SU-DHL-6 (cell line): ENCODE results near the gene WDR72.
"Not testable (repeated sequence)": the region's sequence is repeated elsewhere in the genome, so short reads cannot be mapped to it uniquely, and the experiment has no call there.

Source experiments
- H2AFZ ChIP-seq: fragments of 200-600 bp; sonication (generic); 2 replicates; pipeline ENCODE4 v1.6.1; 2014; ENCODE audit warnings: low read depth, mild to moderate bottlenecking, moderate library complexity, mixed read lengths, antibody characterized with exemption, low read length; ENCODE audit not compliant: severe bottlenecking
- H3F3A ChIP-seq: fragments of 200-600 bp; shearing (Covaris generic); 2 replicates; pipeline ENCODE4 v1.6.0; 2016; ENCODE audit warnings: antibody characterized with exemption, mild to moderate bottlenecking; ENCODE audit not compliant: insufficient read depth
- H3K27ac ChIP-seq: fragments of 200-600 bp; sonication (generic); 2 replicates; pipeline ENCODE4 v1.5.1; 2016; ENCODE audit warnings: low read depth, mild to moderate bottlenecking, low read length, moderate library complexity, mixed read lengths
- H3K27me3 ChIP-seq: fragments of 200-600 bp; sonication (generic), shearing (Covaris generic); 2 replicates; pipeline ENCODE4 v1.6.0; 2014; ENCODE audit warnings: mild to moderate bottlenecking, low read length
- H3K36me3 ChIP-seq: fragments of 200-600 bp; sonication (generic); 2 replicates; pipeline ENCODE4 v1.6.1; 2014; ENCODE audit warnings: mild to moderate bottlenecking, low read length, mixed read lengths
- H3K4me2 ChIP-seq: fragments of 300-600, 200-600 bp; shearing (Covaris generic), sonication (generic); 2 replicates; pipeline ENCODE4 v1.6.0; 2014; ENCODE audit warnings: low read length, low read depth, mild to moderate bottlenecking; ENCODE audit not compliant: poor library complexity, severe bottlenecking
- H3K4me3 ChIP-seq: fragments of 200-600 bp; sonication (generic); 2 replicates; pipeline ENCODE4 v1.5.1; 2014; ENCODE audit warnings: antibody characterized with exemption, low read length, mild to moderate bottlenecking, mixed read lengths; ENCODE audit not compliant: insufficient read depth, poor library complexity, severe bottlenecking
- H3K79me2 ChIP-seq: fragments of 200-600 bp; sonication (generic); 2 replicates; pipeline ENCODE4 v1.6.1; 2014; ENCODE audit warnings: mild to moderate bottlenecking, low read length, moderate library complexity; ENCODE audit not compliant: insufficient read depth
- H3K9ac ChIP-seq: fragments of 200-600 bp; sonication (generic); 2 replicates; pipeline ENCODE4 v1.7.0; 2014; ENCODE audit warnings: mild to moderate bottlenecking, low read length
- H3K9me2 ChIP-seq: fragments of 200-600 bp; sonication (generic); replicated peaks from 2 replicates; pipeline ENCODE4 v1.6.1; 2014; ENCODE audit warnings: low read length; ENCODE audit not compliant: insufficient read depth
- H3K9me3 ChIP-seq: fragments of 200-600 bp; sonication (generic); 2 replicates; pipeline ENCODE4 v1.6.1; 2014; ENCODE audit warnings: low read length, mixed read lengths; ENCODE audit not compliant: insufficient read depth
- H4K20me1 ChIP-seq: fragments of 200-600 bp; sonication (generic); 2 replicates; pipeline ENCODE4 v1.6.1; 2014; ENCODE audit warnings: low read depth, mild to moderate bottlenecking, antibody characterized with exemption, low read length, moderate library complexity, mixed read lengths
- EZH2phosphoT487 ChIP-seq: fragments of 200-600 bp; sonication (generic), shearing (Covaris generic); conservative IDR thresholded peaks from 2 replicates; pipeline ENCODE4 v1.6.1; 2018; ENCODE audit warnings: mild to moderate bottlenecking, antibody characterized with exemption, low read length, moderate library complexity, mixed read lengths
- TF ChIP-seq, protein P1 (sequence below): fragments of 200-600 bp; sonication (generic); IDR thresholded peaks from one replicate; pipeline ENCODE4 v1.5.1; 2017; ENCODE audit warnings: antibody characterized with exemption, mild to moderate bottlenecking, low read length, moderate library complexity; ENCODE audit not compliant: insufficient read depth, poor library complexity, severe bottlenecking

Gene WDR72

DNA sequence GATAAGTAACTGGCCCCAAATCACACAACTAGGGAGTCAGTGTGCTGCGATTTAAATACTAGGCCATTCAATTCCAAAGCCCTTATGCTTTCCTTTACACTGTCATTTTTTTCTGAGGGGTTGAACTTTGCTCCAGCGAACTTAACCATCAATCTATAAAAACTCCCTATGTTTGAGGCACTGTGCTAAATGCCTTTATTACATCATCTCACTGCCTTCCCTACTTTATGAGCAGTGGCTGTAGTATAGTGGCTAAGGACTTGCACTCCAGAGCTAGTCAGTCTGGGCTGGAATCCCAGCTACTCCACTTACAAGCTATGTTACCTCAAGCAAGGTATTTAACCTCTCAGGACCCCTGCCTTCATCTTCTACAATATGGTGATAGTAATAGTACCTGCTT lies 26.9 kb upstream of the WDR72 start:
- no peaks in the 10 kb centered on the region for H3K27me3 ChIP-seq
- H3F3A ChIP-seq: no peaks in the 10 kb centered on the region
- no peaks in the 10 kb centered on the region for H4K20me1 ChIP-seq
- no peaks in the 10 kb centered on the region for H3K79me2 ChIP-seq
- no peaks in the 10 kb centered on the region for H3K9me3 ChIP-seq
- TF ChIP-seq, protein P1, sequence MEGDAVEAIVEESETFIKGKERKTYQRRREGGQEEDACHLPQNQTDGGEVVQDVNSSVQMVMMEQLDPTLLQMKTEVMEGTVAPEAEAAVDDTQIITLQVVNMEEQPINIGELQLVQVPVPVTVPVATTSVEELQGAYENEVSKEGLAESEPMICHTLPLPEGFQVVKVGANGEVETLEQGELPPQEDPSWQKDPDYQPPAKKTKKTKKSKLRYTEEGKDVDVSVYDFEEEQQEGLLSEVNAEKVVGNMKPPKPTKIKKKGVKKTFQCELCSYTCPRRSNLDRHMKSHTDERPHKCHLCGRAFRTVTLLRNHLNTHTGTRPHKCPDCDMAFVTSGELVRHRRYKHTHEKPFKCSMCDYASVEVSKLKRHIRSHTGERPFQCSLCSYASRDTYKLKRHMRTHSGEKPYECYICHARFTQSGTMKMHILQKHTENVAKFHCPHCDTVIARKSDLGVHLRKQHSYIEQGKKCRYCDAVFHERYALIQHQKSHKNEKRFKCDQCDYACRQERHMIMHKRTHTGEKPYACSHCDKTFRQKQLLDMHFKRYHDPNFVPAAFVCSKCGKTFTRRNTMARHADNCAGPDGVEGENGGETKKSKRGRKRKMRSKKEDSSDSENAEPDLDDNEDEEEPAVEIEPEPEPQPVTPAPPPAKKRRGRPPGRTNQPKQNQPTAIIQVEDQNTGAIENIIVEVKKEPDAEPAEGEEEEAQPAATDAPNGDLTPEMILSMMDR: no peak
- no peak for TF ChIP-seq EZH2phosphoT487
- H2AFZ ChIP-seq: no peak overlapping the region
- H3K4me3 ChIP-seq: no peak overlapping the region
- no peak overlapping the region for H3K27ac ChIP-seq
- H3K36me3 ChIP-seq: no peaks in the 10 kb centered on the region
- H3K9ac ChIP-seq: no peak overlapping the region
- no peak overlapping the region for H3K4me2 ChIP-seq
- H3K9me2 ChIP-seq: no peaks in the 10 kb centered on the region

- H3F3A ChIP-seq: not testable (repeated sequence)
Measured at GRCh38 chr15:53785241-53785640, 25.8 kb upstream of the WDR72 start.

GRCh38 chr15:53762916-53763315 lies 3.5 kb upstream of the WDR72 start:
- H3K79me2 ChIP-seq: no peaks in the 10 kb centered on the region
- no peak for TF ChIP-seq EZH2phosphoT487
- TF ChIP-seq, protein P1: no peak
- no peaks in the 10 kb centered on the region for H3K27me3 ChIP-seq
- H3K36me3 ChIP-seq: no peaks in the 10 kb centered on the region
- no peak overlapping the region for H3K9ac ChIP-seq
- H3K27ac ChIP-seq: no peak overlapping the region
- H2AFZ ChIP-seq: no peak overlapping the region
- H3K9me2 ChIP-seq: no peaks in the 10 kb centered on the region
- H3F3A ChIP-seq: no peaks in the 10 kb centered on the region
- no peaks in the 10 kb centered on the region for H4K20me1 ChIP-seq
- H3K9me3 ChIP-seq: no peaks in the 10 kb centered on the region
- H3K4me2 ChIP-seq: no peak overlapping the region
- no peak overlapping the region for H3K4me3 ChIP-seq

More at GRCh38 chr15:53785241-53785640, 25.8 kb upstream of the WDR72 start:
- H4K20me1 ChIP-seq, H3K4me3 ChIP-seq, H3K27me3 ChIP-seq, H3K36me3 ChIP-seq, H3K79me2 ChIP-seq, H3K9ac ChIP-seq, H3K27ac ChIP-seq, H3K4me2 ChIP-seq, H2AFZ ChIP-seq, H3K9me2 ChIP-seq, H3K9me3 ChIP-seq: not testable (repeated sequence)

- Histone ChIP-seq H3K79me2 (no peaks in the 10 kb centered on the region), H3K27me3 (no peaks in the 10 kb centered on the region), H3K9me2 (no peaks in the 10 kb centered on the region), H3K36me3 (no peaks in the 10 kb centered on the region), H2AFZ (no peak overlapping the region), H3K9ac (no peak overlapping the region), H3K9me3 (no peaks in the 10 kb centered on the region), H3K4me3 (no peak overlapping the region), H3K4me2 (no peak overlapping the region), H3K27ac (no peak overlapping the region), H4K20me1 (no peaks in the 10 kb centered on the region), H3F3A (no peaks in the 10 kb centered on the region)
- no peak for TF ChIP-seq EZH2phosphoT487
- TF ChIP-seq, protein P1: no peak
Measured at GRCh38 chr15:53758412-53758811, 1.1 kb downstream of the WDR72 start.
